Ascending aorta (tissue), 2 donors: ENCODE results near the gene SETX. TPM values are rescaled to one million over a fixed set of nuclear protein-coding genes. Genes with fewer than 3 reads are reported as not detected.

Source experiments
- DNase-seq, 2 donors: peaks; one replicate each; pipeline ENCODE4 v3.0.0-alpha.2; 2019; ENCODE audit warnings: low spot score in 2 of 2
- H3K27ac ChIP-seq, 2 donors: fragments of 200-600 bp; sonication (generic); one replicate each; pipeline ENCODE4 v1.5.1; 2016 to 2017; ENCODE audit warnings: mild to moderate bottlenecking in 1 of 2
- H3K27me3 ChIP-seq: fragments of 200-600 bp; sonication (generic); one replicate; pipeline ENCODE4 v1.5.1; 2017
- H3K36me3 ChIP-seq, 2 donors: fragments of 200-600 bp; sonication (generic); one replicate each; pipeline ENCODE4 v1.5.1; 2016
- H3K4me1 ChIP-seq, 2 donors: fragments of 200-600 bp; sonication (generic); one replicate each; pipeline ENCODE4 v1.5.1; 2016 to 2017; ENCODE audit warnings: mild to moderate bottlenecking in 1 of 2
- H3K4me3 ChIP-seq, 2 donors: fragments of 200-600 bp; sonication (generic); one replicate each; pipeline ENCODE4 v1.5.1; 2016 to 2017; ENCODE audit warnings: mild to moderate bottlenecking in 1 of 2
- H3K9me3 ChIP-seq, 2 donors: fragments of 200-600 bp; sonication (generic); one replicate each; pipeline ENCODE4 v1.5.1; 2016
- intact Hi-C: fragments of 100-400 bp; cut with DNase I; formaldehyde crosslinking; loops from one replicate; pipeline ENCODE4 v1.15.1; 2023
- total RNA-seq: library from RNA; depleted of rRNA; stranded (reverse); fragments of >200 nt; gene quantifications from one replicate; pipeline ENCODE4 v1.1.0, GENCODE V29; 2016
- TF ChIP-seq, protein P1 (sequence below), 3 experiments: fragments of 200-600 bp in 2 of 3; fragments of 450-650 bp in 1 of 3; sonication (generic) in 2 of 3; IDR thresholded peaks; one replicate each; pipeline ENCODE4 v1.5.1; 2016 to 2019; ENCODE audit warnings: antibody characterized with exemption in 3 of 3, mild to moderate bottlenecking in 1 of 3, moderate library complexity in 1 of 3

Gene SETX
- total RNA-seq, 1 donor from 2014 or later, result 31.2 TPM

DNA sequence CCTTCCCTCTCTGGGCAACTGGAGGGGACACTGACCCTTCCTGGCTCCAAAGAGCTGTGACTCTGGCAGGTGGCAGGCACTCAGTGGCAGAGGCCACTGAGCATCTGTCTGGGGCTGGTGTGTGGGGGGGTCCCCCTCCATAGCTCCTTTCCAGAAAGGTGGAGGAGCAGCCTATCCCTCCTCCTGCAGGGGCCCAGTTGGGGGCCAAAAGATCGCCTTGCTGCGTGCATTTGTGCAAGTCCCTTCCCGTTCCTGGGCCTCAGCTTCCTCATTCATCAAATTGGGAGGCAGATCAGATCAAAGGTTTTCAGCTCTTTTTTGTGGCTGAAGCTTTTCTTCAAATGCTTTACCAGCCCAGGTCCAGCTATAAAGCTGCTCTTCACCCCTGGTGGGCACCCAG, 115.3 kb downstream of the SETX start:
- Histone ChIP-seq H3K36me3 (no peaks in the 10 kb centered on the region), H3K4me1 (peaks cover 5 to 10% of the 10 kb centered on the region in 2 donors), H3K27me3 (no peaks in the 10 kb centered on the region), H3K4me3 (no peak overlapping the region), H3K9me3 (no peaks in the 10 kb centered on the region), H3K27ac (no peak overlapping the region)
- TF ChIP-seq, protein P1, sequence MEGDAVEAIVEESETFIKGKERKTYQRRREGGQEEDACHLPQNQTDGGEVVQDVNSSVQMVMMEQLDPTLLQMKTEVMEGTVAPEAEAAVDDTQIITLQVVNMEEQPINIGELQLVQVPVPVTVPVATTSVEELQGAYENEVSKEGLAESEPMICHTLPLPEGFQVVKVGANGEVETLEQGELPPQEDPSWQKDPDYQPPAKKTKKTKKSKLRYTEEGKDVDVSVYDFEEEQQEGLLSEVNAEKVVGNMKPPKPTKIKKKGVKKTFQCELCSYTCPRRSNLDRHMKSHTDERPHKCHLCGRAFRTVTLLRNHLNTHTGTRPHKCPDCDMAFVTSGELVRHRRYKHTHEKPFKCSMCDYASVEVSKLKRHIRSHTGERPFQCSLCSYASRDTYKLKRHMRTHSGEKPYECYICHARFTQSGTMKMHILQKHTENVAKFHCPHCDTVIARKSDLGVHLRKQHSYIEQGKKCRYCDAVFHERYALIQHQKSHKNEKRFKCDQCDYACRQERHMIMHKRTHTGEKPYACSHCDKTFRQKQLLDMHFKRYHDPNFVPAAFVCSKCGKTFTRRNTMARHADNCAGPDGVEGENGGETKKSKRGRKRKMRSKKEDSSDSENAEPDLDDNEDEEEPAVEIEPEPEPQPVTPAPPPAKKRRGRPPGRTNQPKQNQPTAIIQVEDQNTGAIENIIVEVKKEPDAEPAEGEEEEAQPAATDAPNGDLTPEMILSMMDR (IDR thresholded peaks at IDR 0.05), result no peak
- DNase-seq, result no peak
- intact Hi-C loops, result no loop called here

DNA sequence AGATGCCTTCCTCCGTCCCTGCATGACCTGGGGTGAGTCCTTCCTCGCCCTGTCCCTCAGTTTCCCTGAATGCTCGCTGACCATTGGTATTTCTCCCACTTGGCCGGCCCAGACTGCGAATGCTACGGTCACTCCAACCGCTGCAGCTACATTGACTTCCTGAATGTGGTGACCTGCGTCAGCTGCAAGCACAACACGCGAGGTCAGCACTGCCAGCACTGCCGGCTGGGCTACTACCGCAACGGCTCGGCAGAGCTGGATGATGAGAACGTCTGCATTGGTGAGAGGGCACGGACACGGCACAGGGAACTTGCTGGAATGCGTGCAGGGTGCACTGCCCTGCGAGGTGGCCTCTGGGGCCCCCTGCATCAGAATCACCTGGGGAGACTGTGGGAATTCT, 115.8 kb downstream of the SETX start:
- intact Hi-C loops, result no loop called here

DNA sequence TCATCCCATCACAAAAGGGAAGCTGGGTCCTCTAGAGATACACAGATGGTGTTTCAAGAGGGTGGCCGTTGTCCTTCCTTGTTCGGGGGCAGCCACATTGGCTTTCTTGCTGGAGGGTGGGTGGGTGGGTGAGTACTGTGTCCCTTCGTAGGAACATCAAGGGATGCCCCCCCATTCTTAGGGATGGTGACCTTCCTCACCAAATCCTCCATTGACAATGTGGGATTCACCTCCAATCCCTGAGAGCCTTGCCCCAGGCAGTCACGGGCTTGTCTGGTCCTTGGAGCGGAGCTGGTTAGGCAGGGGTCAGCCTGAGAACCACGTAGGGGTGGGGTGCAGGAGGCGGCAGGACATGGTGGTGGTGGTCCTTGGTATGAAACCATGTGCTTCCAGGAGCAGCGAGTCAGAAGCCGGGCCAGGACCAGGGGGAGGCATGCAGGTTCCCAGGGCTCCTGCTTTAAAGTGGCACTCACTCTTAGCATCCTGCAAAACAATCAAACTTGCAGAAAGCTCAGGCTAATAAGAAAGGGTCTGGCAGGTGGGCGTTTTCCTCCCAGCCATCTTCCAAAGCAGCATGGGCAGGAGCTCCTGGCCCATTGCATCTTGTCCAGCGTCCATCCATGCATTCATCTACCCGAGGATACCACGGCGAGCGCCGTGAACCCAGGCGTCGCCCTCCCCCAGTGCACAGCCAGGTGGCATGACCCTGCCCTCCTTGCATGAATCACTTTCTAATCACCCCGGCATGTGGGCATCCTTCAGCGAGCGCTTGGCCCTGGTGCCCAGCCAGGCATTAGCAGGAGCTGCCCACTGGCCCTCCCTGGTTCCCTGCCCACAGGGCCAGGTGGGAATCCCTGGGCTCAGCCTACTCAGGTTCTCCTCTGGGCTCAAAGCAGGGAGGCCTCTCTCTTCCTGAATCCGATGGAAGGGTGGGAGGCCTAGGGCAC, 116.5 kb downstream of the SETX start:
- TF ChIP-seq, protein P1 (IDR thresholded peaks at IDR 0.05), result no peak
- Histone ChIP-seq H3K4me3 (no peak overlapping the region), H3K4me1 (peaks cover 5 to 10% of the 10 kb centered on the region in 2 donors), H3K36me3 (no peaks in the 10 kb centered on the region), H3K27ac (no peak overlapping the region), H3K27me3 (no peaks in the 10 kb centered on the region), H3K9me3 (no peaks in the 10 kb centered on the region)
- intact Hi-C loops, result no loop called here
- DNase-seq, result no peak

More for the DNA sequence above, 115.8 kb downstream of the SETX start:
- Histone ChIP-seq H3K27me3 (no peaks in the 10 kb centered on the region), H3K4me1 (peaks cover 5 to 10% of the 10 kb centered on the region in 2 donors), H3K36me3 (no peaks in the 10 kb centered on the region), H3K9me3 (no peaks in the 10 kb centered on the region), H3K27ac (no peak overlapping the region), H3K4me3 (no peak overlapping the region)
- DNase-seq, result no peak
- TF ChIP-seq, protein P1 (IDR thresholded peaks at IDR 0.05), result no peak

DNA sequence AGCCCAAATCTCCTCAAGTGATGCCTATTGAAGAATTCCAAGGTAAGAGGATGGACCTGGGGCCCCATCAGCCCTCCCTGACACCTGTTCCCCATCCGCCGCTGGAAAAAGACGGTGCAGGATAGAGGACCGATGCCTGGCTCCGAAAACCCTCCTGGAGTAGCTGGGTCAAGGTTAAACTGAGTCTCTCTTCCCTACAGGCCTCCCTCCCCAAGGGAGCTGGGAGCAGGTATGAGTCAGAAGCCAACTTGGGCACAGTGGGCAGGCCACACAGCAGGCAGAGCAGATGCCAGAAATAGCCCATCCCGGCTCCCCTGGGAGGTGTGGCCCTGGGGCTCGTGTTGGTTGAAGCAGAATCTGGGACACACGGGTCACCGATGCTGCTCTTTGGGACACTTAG, 117.3 kb downstream of the SETX start:
- TF ChIP-seq, protein P1 (IDR thresholded peaks at IDR 0.05), result no peak
- H3K27me3 ChIP-seq, result no peaks in the 10 kb centered on the region
- DNase-seq, result no peak
- H3K4me3 ChIP-seq, result no peak overlapping the region
- H3K36me3 ChIP-seq, result no peaks in the 10 kb centered on the region
- peaks cover 4 to 10% of the 10 kb centered on the region in 2 donors for H3K4me1 ChIP-seq
- intact Hi-C loops, result no loop called here
- H3K27ac ChIP-seq, result no peak overlapping the region
- H3K9me3 ChIP-seq, result no peaks in the 10 kb centered on the region

DNA sequence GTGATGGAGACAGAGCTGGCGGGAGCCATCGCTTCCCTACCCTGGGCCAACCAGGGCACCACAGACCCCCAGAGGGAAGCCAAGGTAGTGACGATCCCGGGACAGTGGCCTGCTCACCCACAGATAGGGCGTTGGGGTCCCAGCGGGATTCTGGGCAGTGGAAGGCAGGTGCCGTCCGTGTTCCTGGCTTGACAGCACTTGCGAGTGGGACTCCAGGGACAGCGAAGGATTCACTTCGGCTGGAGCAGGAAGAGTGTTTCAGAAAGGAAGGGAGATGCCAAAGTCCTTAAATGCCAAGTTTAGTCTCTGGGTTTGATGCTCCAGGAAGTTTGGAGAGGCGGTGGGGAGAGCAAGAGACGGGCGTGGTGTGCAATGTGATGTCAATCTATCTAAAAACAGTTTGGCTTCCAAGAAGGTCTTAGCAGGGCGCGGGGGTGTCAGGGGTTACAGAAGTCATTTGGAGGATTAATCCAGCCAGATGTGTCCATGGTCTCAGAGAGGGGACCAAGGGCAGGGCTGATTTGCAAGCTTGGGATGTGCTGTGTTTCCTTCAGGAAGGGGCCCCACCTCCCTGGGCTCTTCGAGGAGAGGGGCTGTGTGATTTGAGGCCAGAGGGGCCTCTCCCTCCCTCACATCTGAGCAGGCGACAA, 118.0 kb downstream of the SETX start:
- no peaks in the 10 kb centered on the region for H3K27me3 ChIP-seq
- intact Hi-C loops, result loop anchor here (1.0 kb wide), 1 partner anchor 474 kb away; no protein-coding TSS in a partner anchor
- TF ChIP-seq, protein P1 (IDR thresholded peaks at IDR 0.05), result no peak
- no peaks in the 10 kb centered on the region for H3K9me3 ChIP-seq
- DNase-seq, result no peak
- H3K4me3 ChIP-seq, result no peak overlapping the region
- H3K4me1 ChIP-seq, result peaks cover 3 to 10% of the 10 kb centered on the region in 2 donors
- H3K36me3 ChIP-seq, result no peaks in the 10 kb centered on the region
- no peak overlapping the region for H3K27ac ChIP-seq
